Measurements from ENCODE around the gene GRK6.

The GRK6 gene

DNA sequence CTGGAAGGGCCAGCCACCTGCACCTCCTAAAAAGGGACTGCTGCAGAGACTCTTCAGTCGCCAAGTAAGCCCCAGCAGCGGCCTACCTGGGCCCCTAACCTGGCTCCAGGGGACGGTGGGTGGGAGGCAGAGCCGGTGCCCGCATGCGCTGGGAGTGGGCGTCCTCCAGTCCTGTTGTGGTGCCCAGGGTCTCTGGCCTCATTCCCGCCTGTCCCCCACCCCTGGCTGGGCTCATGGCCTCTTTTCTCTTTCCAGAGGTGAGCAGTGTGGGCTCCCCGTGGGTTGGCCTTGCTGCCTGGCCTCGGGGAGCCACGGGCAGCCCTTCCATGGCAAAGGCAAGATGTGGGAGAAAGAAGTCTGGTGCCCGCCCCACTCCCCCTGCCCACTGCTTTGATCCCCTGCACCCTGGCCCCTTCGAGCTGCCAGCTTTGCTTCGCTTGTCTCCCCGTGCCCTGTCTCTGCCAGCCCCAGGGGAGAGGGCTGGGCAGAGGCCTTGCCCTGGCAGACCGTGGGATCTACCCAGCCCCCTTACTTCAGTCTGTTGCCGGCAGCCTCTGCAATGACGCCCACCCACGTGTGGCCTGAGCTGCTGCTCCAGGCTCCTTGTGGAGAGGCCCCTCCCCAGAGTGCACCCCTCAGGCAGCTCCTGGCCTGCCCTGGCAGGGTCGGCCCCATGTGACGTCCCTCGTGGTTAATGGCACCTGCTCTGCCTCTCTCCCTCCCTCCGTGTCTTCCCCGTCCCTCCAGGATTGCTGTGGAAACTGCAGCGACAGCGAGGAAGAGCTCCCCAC, 14.7 kb downstream of the GRK6 start:
- no peak for DNase-seq (ENCODE audit: low read depth)

- no peak for DNase-seq (ENCODE audit: low read depth)
These were observed 15.8 kb downstream of the GRK6 start for GRCh38 chr5:177442066-177442826.

DNA sequence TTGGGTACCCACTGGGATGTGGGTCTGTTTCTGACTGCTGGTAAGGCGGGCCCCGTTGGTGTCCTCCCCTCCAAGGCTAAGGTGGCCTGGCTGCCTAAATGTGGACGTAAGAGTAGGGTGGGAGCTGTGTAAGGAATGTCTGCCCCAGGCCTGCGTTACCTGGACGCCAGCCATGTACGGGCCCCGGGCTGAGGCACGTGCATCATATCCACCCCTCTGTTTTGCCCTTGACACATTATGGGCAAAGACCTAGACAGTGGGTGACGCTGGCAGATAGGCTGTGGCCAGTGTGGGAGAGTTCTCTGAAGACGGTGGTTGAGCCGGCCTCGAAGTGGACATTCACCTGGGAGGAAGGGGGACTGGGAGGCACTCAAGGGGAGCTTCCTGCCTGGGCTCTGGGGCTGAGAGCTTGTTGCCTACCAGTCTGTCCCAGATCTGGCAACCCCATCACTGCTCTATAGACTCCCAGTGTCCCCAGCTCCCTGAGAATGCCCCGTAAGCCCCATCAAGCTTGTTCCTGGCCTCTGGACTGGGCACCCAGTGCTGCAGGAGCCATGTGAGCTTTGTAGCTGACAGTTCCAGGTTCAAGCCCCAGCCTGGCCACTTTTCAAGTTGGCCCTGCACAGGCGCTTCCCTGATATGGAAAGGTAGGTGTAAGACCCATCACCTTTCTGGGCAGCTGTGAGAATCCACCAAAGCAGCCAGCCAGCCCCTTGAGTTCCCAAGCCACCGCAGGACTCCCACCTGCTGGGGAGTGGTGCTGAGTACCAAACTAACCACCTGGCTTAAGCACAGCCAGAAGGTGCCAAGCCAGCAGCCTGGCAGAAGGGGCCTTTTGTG, 16.9 kb downstream of the GRK6 start:
- no peak for DNase-seq (ENCODE audit: low read depth)

DNA sequence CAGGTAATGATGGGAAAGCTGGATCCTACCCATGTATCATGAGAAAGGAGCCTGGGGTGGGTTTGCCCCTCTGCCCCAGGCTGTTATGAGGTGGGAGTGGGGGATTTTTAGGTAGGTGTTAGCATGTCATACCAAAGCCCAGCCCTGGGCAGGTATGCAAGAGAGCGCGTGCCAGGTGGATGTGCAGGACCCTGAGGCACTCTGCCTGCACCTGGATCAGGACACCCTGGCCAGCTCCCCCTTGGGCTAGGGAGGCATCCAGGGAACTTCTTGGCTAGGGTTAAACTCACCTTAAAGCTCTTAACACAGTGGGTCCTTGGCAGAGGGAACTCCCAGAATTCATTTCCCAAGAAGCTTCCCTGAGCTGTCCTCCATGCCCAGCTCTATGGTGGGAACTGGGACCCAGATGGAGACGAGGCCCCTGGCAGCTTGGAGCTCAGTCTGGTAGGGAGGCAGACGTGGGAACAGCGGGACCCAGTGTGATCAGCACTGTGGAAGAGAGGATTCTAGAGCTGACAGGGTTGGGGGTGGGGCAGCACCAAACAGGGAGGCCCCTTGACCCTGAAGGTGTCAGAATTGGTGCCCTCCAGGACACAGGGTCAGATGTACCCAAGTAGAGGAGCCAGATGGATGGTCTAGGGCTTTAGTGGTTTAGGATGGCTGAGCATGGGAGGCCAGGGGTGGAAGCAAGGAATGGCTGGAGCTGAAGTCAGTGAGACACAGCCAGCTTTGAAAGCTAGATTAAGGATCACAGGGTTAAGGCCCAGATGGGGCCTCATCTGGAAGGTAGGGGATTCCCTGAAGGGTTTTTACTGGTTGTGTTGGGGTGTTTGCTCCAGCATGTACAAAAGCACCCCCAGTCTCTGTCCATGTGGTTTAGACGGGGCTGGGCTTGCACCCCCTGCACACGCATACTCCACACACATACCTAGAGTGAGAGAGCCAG, 17.9 kb downstream of the GRK6 start:
- no peak for DNase-seq (ENCODE audit: low read depth)

DNA sequence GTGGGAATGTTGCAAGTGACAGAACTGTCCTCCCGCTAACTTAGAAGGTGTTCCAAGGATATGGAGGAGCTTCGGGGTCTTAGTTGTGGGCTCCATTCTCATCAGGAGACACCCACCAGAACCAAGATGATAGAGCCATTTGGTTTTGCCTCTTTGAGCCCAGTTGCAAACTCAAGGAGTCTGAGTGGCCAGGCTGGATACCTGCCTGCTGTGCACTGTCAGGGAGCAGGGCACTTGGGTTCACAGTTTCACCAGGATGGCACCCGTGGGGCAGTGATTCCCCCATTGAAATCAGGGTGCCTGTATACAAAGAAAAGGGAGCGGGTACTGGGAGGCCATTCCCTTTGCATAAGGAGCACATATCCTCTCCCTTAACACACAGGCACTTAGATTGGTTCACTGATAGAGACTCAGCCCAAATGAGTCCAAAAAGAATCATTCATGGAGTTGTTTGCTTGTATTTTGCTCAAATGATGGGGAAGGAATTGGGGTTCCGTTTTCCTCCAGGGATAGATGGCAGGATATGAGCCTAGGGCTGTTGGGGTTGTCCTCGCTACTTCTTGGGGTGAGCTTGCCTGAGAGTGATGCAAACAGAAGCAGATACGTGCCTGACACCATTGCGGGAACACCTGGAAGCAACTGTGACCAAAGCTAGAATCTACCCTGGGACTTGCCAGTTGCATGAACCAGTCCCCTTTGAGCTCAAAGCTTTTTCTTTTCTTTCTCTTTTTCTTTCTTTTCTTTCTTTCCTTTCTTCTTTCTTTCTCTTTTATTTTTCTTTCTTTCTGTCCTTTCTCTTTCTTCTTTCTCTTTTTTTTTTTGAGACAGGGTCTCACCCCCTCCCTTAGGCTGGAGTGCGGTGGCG, 18.8 kb downstream of the GRK6 start:
- DNase-seq (ENCODE audit: low read depth) = no peak

- no peak for DNase-seq (ENCODE audit: low read depth)
These were observed 19.4 kb downstream of the GRK6 start for GRCh38 chr5:177445917-177446199.

DNA sequence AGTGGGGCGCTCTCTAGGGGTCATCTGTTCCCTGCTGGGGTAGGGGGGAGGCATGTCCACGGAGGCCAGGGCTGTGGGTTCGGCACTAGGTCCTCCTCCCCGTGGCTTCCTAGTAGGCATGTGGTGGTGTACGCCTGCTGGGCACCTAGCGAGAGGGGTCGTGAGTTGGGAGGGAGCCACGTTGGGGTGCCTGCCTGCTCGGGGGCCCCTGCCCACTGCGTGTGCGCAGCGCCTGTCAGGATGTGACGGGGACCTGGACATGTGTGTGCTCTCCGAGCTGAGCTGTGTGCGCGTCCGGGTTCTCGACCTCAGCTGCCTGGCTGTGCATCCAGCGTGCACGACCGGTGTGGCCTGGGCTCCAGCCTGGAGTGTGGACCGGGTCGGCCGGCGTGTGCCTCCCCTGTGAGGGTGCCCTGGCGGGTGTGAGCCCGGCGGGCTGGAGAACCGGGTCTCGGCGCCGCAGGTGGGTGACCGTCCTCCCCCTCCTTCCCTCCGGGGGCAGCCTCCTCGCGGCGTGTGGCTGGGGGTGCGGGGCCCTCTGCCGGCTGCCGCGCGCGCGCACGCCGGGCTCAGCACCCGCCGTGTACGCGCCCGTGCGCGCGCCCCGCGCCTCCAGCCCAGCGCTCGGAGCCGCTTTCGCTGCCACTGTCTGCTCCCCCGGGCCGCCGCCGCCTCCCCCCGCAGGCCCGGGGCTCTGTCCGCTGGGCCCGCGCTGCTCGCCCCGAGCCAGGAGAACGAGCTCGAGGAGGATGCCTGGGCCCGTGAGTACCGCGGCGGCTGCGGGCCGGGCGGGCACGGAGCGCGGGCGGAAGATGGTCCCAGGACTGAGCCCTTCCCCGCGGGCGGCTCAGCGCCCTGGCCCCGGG, 20.0 kb downstream of the GRK6 start, which contains the start of gene PRR7:
Gene PRR7 (plus strand): TSS at position 615 of the 866 bp plus-strand sequence. CDS start 8,254 bp downstream, outside the sequence.
- DNase-seq (ENCODE audit: low read depth) = peak; percentile 78

GRCh38 chr5:177447066-177447610, 20.7 kb downstream of the GRK6 start:
- peak; percentile 67 for DNase-seq (ENCODE audit: low read depth)

GRCh38 chr5:177447611-177448243, 21.3 kb downstream of the GRK6 start:
- DNase-seq (ENCODE audit: low read depth) = no peak

DNA sequence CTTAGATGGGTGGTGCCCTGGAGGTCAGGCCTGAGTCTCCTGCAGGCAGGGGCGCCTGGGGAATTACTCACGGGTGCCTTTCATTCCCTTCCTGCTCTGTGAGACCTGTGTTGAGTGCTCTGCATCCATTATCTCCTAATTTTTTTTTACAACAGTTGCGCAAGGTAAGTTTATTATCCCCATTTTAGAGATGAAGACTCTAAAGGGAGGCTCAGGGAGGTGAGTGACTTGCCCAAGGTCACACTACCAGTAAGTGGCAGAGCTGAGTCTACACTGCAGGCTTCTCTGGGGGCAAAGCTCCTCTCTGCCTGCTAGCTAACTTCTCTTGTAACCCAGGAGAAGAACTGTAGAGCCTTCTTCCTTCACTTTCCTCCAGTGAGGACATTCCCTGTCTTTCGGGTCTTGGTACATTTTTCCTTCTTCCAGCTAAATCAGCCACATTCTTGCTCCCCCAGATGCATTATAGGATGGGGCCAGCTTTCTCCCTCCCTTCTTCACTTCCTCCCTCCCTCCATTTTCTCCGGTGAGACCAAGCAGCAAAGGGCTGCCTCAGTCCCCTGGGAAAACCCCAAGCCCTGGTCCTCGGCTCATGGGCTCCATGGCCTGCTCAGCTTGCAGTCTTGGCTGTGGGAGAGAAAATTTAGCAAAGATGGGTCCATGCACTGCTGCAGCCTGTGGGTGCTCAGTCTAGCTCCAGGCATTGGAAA, 21.9 kb downstream of the GRK6 start:
- DNase-seq (ENCODE audit: low read depth) = no peak

DNA sequence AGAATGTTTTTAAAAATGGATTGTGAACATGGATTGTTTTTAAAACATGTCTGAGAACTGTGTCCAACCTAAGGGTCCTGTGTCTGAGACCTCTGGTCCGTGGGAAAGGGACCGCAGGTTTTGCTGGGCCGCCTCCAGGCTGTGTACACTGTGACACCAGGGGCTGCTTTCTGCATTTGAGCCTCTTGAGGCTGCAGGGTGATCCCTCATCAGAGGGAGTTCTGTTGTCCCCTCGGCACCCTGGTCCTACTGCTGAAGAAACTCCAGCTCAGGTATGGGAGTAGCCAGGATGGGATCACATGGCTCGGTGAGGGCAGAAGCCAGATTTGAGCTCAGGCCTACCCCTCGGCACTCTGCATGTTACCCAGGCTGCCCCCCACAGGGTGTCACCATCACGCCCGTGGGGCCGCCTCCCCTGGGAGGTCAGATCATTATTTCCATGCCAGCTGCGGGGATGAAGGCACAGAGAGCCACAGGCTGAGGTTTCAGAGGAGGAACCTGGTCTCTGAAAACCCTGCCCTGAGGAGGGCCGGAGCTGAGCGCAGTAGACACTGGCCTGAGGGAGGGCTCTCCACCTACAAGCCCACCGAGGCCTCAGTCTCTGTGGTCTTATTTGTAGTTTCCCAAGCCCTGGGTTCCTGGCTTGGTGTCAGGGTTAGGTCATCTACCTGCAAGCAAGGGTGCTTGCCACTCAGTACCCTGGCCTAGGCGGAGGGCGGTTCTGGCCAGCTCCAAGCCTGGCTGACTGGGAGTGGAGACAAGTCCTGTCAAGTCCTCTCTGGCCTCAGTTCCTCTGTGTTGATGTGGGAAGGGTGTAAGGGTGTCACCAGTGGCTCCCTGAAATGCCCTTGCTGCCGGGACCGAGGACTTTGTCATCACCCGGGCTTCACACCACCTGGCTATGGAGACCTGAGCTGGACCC, 22.9 kb downstream of the GRK6 start:
- no peak for DNase-seq (ENCODE audit: low read depth)

DNA sequence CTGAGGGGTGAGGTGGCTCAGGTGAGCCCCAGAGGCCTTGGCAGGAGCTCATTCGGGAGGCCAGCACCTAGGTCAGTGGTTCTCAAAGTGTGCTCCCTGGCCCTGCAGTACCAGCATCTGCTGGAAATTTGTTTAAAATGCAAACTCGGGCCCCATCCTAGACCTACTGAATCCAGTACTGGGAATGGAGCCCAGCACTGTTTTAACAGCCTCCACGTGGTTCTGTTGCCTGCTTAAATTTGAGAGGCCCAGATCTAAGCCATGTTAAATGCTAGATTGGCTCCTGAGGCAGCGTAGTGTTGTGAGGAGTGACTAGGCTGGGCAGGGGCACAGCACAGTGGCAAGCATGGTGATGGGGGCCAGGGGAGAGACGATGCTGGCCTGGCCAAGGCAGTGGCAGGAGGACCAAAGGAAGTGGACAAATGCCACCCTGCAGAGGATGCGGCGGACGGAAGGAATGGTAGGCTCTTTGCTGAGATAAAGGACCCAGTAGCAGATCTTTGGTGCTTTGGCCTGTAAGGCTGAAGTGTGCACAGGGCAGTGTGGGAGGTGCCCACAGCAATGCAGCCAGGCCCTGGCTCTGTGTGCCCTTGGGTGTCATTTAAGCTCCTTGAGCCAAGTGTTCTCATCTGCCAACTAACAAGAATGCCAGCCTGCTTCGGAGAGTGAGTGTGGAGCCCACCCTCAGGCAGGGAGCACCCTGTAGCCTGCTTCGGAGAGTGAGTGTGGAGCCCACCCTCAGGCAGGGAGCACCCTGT, 24.4 kb downstream of the GRK6 start:
- no peak for DNase-seq (ENCODE audit: low read depth)

- DNase-seq (ENCODE audit: low read depth) = no peak
These were observed 26.5 kb downstream of the GRK6 start for GRCh38 chr5:177452688-177453638.

- DNase-seq (ENCODE audit: low read depth) = no peak
These were observed 27.4 kb downstream of the GRK6 start for GRCh38 chr5:177453852-177454396.
